ENCODE results near the gene JMJD8. TPM values are rescaled to one million over a fixed set of nuclear protein-coding genes. Genes with fewer than 3 reads are reported as not detected.

Gene JMJD8
- total RNA-seq, 1 donor from 2014 or later: 55.3 TPM

DNA sequence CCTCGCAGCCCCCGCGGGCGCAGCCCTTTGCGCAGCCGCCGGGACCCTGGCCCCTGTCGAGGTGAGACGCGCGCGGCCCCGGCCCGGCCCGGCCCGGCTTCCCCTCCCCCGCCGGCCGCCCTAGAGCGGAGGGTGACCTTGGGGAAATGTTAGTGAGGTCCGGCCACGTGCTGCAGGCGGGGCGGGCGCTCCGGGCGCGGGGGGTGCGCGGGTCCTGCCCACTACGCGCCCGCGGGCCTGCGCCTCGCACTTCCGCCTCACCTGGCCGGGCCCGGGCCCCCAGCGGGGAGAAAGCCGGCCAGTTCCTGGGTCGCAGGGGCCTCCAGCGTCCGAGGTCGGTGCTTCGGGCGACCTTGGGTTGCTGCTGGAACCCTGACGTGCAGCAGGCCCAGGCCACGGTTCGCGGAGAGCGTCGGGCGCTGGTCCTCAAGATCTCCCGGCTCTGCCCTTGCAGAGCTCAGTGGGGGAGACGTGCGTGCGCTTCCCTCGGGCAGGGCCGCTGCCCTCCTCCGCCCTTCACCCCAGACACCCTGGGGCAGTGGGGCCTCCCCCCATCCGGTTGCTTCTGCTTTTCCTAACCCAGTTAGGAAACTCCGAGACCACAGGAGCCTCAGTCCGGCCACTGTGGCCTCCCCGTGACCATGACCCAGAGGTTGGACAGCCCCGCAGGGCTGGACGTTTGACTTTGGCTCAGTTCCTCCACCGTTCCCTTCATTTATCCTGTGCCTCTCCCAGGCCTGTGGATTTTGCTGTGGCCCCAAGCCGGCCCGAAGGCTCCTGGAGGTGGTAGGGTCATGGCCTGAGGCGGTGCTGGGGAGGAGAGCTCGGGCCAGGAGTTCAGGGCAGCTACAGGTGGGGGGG lies 41.7 kb downstream of the JMJD8 start:
- no peak for DNase-seq (ENCODE audit: low spot score)

DNA sequence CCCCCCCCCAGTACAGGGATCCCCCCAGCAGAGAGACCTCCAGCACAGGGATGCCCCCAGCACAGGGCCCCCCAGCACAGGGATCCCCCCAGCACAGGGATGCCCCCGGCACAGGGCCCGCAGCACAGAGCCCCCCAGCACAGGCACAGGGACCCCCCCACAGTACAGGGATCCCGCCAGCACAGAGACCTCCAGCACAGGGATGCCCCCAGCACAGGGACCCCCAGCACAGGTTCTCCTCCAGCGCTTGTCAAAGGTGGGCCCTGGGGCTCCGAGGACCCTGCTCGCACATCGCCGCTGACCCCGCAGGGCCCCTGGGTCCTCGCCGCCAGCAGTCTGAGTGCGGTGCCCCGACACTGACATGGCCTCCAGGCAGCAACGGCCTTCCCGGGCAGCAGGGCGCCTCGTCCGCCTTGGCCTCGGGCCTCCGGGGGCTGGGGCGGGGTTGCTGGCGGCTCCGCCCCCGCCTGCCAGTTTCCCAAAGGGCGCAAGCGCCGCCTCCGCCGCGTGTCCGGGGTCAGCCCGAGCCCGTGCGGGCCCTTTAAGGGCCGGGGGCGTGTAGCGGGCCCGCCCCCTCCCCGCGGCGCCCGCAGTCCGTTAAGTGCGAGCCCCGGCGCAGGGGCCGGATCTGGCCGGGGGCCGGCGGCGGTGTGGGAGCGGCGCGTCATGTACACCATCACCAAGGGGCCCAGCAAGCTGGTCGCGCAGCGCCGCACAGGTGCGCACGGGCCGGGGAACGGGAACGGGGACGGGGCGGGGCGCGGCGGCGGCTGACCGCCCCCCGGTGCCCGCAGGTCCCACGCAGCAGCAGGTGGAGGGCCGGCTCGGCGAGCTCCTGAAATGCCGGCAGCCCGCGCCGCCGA lies 42.6 kb downstream of the JMJD8 start, which contains the start of gene MCRIP2:
Gene MCRIP2, plus strand, starts transcription at position 503 of the 863 bp plus-strand sequence. Its CDS starts 164 bp downstream, at position 667.
- peak; percentile 95 for DNase-seq (ENCODE audit: low spot score)

- no peak for DNase-seq (ENCODE audit: low spot score)
Observed at GRCh38 chr16:640614-641013, 43.5 kb downstream of the JMJD8 start.

GRCh38 chr16:638836-639235 lies 45.3 kb downstream of the JMJD8 start:
- DNase-seq (ENCODE audit: low spot score): no peak

DNA sequence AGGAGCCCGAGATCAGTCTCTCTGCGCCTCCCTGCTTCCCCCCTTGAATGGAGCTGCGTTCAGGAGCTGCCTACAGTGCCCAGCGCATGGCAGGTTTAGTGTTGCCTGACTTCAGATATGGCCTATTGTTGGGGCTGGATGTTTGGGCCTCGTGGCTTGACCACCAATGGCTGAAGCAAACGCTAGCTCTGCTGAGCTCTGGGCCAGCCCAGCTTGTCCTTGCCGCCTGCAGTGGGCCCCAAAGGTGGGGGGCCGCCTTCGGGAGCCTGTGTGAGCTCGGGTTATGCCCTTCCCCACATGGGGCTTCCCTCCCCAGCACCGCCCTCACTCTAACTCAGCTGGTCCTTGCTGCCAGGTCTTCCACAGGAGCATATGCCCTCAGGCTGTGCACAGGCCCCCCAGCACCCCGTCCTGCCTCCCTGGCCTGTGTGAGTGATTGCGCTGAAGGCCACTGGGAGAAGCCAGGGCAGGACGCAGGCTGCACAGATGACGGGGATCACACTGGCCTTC lies 46.0 kb downstream of the JMJD8 start:
- no peak for DNase-seq (ENCODE audit: low spot score)

- DNase-seq (ENCODE audit: low spot score): peak; percentile 95
Observed at GRCh38 chr16:637081-638018, 46.8 kb downstream of the JMJD8 start.

DNA sequence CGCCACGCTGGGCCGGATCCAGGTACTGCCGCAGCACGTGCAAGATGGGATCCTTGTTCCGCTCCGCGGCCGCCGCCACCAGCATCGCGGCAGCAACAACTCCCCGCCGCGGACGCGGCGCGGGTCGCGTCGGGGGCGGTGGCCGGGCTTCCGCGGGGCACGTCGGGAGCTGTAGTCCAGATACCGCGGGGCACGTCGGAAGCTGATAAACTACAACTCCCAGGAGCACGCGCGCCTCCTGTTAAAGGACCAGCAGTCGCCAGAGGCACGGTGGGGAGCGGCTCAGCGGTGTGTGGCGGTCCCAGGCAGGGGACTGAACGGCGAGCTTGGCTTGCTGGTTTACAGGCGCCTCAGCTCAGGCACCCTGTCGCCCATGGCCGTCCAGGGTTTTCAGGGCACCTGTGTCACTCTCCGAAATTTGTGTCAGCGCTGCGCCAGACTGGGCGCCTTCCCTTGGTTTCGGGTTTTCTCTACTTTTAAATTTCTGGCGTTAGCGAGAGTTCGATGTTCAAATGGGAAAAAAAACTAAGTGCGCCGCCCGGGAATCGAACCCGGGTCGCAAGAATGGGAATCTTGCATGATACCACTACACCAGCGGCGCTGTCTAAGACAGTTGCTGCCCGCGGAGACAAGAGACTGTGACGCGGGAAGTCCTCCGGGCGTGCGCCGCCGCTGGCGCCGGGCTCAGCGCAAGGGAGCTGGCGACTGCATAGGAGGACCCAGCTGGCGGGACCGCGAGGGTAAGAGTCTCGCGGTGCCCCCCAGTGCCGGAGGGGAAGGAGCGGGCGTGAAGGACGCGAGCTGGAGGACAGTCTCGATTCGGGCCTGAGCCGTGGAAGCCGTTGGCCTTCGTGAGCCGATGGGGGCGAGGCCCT lies 47.7 kb downstream of the JMJD8 start, which contains the start of gene METTL26:
Gene METTL26, minus strand, starts transcription at position 100 of the 875 bp plus-strand sequence. Its CDS starts 15 bp downstream, at position 85.
- peak; percentile 98 for DNase-seq (ENCODE audit: low spot score)

DNA sequence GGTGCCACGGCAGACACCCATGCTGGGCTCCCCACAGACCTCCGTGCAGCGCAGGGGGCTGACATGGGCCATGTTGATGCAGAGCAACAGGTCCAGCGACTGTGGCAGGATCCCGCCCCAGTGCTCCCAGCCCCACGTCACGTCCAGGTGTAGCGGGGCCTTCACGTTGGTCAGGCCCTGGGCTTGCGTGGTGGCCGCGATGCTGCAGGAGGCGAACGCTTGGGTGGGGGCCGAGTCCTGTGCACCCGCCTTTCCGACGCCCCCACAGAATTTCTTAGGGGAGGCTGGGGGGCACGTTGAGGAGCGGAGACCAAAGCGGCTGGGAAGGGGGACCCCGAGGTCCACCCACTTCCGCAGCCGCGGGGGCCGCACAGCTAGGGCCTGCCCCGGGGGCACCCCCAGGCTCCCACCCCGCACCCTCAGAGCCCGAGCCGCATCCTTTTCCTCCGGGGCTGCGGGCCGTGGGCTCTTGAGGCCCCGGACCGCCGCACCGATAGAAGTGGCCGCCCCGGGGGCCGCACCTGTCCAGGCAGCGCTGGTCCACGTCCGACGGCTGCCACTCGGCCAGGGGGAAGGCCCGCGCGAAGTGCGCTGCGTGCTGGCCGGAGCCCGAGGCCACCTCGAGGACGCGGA lies 48.4 kb downstream of the JMJD8 start:
- no peak for DNase-seq (ENCODE audit: low spot score)

GRCh38 chr16:634996-635395 lies 49.1 kb downstream of the JMJD8 start:
- no peak for DNase-seq (ENCODE audit: low spot score)

- no peak for DNase-seq (ENCODE audit: low spot score)
Observed at GRCh38 chr16:634051-634670, 50.0 kb downstream of the JMJD8 start.

- no peak for DNase-seq (ENCODE audit: low spot score)
Observed at GRCh38 chr16:633336-634050, 50.6 kb downstream of the JMJD8 start.

- DNase-seq (ENCODE audit: low spot score): no peak
Observed at GRCh38 chr16:632486-633335, 51.4 kb downstream of the JMJD8 start.

DNA sequence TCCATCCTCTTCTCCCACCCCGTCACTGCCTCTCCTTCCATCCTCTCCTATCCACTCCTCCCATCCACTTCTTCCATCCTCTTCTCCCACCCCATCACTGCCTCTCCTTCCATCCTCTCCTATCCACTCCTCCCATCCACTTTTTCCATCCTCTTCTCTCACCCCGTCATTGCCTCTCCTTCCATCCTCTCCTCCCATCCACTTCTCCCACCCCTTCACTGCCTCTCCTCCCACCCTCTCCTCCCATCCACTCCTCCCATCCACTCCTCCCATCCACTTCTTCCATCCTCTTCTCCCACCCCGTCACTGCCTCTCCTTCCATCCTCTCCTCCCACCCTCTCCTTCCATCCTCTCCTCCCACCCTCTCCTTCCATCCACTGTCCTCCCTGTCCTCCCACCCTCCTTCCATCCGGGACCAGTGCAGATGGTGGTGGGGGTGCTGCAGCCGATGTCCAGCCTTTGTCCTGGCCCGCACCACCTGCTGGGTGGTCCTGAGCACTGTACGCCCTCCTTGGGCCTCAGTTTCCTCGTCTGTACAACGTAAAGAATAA lies 52.3 kb downstream of the JMJD8 start:
- no peak for DNase-seq (ENCODE audit: low spot score)

Data from mesenteric fat pad (tissue), 1 donor.